Skin epidermis (tissue), 12 donors: Measurements from ENCODE around the gene HES1.
A peak's percentile ranks its signal among the peaks of the same experiment; 100 is the strongest.

Experiments used
- H3K27ac ChIP-seq, 21 experiments: fragments of 200-600 bp; sonication (generic) in 11 of 21; one replicate each; pipeline ENCODE4 v1.5.0; 2020; ENCODE audit warnings: mild to moderate bottlenecking in 3 of 21, inconsistent platforms in 2 of 21, moderate library complexity in 2 of 21
- H3K4me3 ChIP-seq, 7 experiments: fragments of 200-600 bp; sonication (generic) in 2 of 7; one replicate each; pipeline ENCODE4 v1.5.0; 2020; ENCODE audit warnings: inconsistent platforms in 2 of 7, mild to moderate bottlenecking in 2 of 7, moderate library complexity in 1 of 7

Gene HES1

DNA sequence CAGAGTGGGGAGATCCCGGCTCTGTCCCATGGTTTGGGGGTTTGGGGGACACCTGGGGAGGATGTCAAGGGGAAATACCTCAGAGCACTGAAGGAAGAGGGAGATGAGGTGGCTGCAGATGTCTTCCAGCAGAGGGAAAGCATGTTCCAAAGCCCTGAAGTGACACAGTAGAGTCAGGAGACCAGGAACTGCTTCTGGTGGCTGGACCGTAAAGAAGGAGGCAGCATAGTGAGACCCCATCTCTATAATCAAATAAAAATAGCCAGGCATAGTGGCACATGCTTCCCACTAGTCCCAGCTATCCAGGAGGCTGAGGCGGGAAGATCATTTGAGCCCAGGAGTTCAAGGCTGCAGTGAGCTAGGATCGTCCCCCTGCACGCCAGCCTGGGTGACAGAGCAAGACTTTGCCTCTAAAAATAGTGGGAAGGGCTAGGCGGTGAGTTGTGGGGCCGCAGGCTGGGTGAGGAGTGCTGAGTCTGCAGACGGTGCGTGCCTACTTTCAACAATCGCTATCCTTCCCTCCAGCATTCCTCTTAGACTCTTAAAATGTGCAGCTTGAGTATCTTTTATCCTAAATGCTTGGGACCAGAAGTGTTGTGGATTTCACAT lies 26.2 kb downstream of the HES1 start:
- H3K4me3 ChIP-seq: no peak overlapping the region
- H3K27ac ChIP-seq: peak overlapping the region in 1 of 21 experiments; percentile 19

DNA sequence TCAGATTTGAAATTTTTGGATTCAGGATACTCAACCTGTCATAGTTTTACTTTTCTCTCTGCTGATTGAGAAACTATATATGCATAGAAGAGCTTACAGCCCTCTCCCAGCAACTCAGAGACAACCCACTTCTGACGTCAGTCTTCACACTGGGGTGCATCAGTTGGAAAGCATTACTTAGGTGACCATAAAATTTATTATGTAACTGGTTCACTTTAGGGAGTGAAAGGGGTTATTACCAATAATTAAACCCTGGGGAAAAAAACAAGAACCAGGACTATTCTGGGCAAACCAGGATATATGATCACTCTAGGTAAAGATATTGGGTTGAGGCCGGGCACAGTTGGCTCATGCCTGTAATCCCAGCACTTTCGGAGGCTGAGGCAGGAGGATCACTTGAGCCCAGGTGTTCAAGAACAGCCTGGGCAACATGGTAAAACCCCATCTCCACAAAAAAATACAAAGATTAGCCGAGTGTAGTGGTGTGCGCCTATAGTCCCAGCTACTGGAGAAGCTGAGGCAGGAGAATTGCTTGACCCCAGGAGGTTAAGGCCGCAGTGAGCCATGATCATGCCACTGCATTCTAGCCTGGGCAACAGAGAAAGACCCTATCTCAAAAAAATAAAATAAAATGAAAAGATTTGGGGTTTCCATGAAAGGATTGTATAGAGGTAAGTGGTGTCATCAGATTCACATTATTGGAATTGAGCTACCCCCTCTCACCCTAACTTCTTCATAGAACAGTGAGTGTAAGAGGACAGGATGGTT lies 27.1 kb downstream of the HES1 start:
- Histone ChIP-seq H3K27ac (peak overlapping the region in 1 of 21 experiments; percentile 12), H3K4me3 (no peak overlapping the region)

DNA sequence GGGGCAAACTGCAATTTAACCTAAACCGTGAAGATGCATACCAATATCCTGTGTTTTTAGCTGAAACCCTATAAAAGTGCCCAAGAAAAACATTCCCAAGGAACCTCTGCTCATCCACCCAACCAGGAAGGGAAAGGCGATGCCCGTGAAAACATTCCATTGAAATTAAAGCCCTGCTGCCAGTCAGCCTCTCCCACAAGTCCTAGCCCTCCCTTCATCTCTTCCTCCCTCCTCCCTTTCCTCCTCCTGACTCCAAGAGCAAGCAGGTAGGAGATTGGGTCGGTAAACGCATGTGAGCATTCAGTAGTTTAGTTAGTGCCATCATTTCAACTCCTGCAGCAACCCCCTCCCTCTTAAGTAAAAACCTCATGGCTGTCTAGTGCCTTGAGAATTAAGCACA lies 27.7 kb downstream of the HES1 start:
- Histone ChIP-seq H3K27ac (no peak overlapping the region), H3K4me3 (no peak overlapping the region)

DNA sequence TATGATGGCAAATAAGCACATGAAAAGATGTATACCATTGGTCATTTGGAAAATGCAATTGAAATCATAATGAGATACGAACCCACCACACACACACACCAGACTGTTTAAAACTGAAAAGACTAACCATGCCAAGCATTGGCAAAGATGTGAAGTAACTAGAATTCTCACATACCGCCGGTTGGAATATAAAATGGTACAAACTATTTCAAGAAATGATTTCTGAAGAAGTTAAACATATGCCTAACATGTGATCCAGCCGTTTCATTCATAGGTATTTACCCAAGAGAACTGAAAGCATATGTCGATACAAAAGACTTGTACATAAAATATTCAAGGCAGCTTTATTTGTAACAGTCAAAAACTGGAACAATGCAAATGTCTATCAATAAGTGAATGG lies 28.9 kb downstream of the HES1 start:
- no peak overlapping the region for H3K27ac ChIP-seq
- no peak overlapping the region for H3K4me3 ChIP-seq

DNA sequence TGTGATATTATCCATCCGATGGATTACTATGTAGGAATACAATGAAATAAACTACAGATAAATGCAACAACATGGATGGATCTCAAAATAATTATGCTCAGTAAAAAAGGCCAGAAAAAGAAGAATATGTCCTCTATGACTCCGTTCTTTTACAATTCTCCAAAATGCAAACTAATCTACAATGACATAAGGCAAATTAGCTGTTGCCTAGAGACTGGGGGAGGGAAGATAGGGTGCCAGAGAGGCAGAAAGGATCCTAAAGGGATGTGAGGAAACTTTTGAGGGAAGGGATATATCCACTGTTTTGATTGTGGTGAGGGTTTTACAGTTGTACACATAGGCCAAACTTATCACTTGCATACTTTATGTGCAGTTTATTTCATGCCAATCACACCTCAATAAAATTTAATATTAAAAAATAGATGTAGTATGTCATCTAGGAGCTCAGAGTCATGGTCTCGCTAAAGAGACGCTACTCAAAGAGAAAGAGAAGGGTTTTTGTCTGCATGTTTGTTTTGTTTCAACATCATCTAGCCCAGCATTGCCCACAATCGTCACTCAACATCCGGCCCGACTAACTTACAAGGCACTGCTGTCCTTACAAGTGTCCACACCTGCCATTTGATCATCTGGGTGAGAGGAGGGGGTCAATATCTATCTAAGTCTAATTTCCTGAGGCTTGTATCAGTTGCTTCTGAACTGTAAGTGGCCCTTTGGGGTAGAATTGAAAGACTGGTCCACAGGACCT lies 29.5 kb downstream of the HES1 start:
- H3K4me3 ChIP-seq: no peak overlapping the region
- H3K27ac ChIP-seq: no peak overlapping the region

DNA sequence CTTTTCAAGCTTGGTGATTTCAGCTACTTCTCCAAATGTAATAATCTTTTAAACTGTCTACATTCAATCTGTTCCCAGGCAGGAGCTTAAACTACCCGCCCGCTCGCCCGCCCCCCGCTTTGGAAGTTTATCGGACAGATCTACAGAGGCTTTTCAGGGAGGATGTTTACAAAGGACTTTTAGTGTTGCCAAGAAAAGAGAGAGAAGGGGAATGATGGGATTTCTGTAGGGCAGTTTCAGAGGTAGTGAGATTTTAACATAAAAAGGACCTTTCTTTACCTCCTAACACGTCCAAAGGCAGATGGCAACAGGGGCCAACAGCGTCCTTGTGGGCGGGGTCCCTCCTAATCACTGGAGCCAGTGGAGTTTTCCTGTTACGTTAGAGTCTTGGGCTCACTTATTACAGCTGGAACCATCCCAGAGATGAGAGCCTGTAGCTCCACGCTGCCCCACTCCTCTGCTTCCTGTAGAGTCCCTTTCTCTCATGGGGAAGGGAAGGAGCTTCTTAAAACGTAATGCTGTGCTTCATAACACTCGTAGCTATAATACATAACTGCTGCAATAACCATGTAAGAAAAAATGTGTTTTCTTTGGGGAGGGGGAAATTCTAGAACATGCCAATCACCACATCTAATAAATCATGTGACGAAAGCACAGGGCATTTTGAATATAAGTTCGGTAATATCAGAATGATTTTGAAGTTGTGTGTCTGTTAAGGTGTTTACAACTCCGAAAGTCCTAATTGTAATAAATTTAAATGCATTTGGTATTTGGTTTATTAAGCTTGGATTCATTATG lies 30.9 kb downstream of the HES1 start:
- Histone ChIP-seq H3K27ac (no peak overlapping the region), H3K4me3 (no peak overlapping the region)

DNA sequence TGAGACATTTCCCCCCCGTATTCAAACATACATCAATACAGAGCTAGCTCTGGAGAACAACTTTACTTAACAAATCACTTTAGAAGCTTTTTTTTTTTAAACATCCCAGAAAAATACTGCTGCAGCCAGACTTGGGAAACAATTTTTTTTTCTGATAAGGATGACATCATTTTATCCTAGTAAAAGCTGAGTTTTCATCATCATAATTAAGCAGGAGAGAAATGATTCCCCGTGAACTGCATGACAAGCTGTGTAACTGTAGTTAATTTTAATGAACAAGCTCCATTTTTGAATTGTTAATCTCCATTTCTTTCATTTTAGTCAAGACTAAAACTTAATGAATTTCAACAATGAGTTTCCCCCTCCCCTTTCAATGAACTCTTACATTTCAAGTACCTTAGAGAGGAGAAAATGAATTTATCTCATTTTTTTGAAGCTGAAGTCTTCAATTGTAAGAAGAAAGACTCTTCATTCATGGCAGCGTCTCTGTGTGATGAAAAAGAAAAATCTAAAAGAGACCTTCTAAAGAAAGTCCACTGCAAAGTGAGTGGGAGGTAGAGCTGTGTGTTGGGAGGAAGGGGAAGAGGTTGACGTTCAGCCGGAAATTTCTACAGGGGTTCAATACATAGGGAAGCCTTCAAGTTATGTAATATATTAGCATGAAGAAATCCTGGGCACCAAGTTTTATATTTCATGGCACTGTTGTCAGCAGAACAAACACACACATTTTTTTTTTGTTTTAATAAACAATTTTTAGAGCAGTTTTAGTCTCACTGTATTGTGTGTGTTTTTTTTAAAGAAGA lies 31.7 kb downstream of the HES1 start:
- H3K27ac ChIP-seq: no peak overlapping the region

DNA sequence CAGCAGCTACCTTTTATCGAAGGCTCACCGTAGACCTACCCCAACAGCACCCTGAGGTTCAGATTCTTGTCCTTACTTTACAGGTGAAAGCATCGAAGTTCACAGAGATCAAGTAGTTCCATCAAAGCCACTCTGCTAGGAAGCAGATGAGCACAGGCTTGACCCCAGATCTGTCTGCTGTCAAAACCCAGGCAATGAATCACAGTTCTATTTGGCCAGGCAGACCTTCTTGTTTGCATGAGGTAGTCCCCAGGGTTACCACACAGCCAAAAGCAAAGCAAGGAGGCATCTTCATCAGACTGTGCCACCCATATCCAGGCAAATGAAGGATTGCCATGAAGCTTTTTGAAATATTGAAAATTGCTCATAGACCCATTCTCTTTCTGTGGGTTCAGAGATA lies 33.0 kb downstream of the HES1 start:
- H3K4me3 ChIP-seq: no peak overlapping the region
- H3K27ac ChIP-seq: no peak overlapping the region

More for the DNA sequence above, 31.7 kb downstream of the HES1 start:
- H3K4me3 ChIP-seq: no peak overlapping the region

DNA sequence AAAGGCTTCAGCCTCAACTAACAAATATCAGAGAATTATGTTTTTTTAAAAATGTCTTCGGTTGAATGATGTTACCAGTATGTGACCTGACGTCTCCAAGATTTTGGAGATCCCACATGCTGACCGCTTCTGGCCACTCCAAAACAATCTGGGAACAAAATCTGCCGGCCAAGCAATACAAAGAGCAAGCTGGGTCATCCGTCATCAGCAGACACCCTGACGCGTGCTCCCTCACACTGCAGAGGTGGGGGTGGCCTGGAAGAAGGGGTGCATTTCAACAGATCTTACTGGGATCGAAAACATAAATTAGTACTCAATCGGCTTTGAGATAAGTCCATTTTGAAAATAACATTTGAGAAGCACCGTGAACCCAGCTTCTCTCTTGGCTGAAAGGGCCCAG lies 33.6 kb downstream of the HES1 start:
- Histone ChIP-seq H3K27ac (no peak overlapping the region), H3K4me3 (no peak overlapping the region)

DNA sequence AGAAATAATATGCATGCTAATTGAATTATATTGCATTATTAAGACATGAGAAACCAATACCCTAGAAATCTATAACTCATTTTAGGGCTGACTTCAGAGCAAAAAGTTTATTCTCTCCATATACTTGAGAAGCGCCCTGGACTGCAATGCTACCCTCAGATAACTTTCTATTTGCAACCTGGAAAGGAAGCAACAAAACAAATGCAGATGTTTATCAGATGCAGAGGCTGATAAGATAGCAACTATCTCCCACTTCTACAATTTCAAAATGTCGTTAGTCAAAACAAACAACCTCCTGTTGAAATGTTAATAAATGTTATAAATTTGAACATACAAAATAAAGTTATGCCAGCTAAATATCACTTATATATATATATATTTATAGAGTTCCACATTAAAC lies 34.8 kb downstream of the HES1 start:
- H3K27ac ChIP-seq: no peak overlapping the region
- no peak overlapping the region for H3K4me3 ChIP-seq

DNA sequence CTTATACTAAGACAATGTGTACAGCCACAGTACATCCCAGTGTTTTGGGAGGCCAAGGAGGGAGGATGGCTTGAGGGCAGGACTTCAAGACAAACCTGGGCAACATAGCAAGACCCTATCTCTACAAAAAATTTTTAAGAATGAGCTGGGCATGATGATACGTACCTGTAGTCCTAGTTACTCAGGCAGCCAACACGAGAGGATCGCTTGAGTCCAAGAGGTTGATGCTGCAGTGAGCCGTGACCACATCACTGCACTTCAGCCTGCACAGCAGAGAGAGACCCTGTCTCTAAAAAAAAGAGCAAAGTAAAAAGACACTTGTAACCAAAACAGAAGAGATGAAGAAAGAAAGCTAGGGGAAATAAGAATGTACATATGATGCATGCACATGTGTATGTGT lies 38.5 kb downstream of the HES1 start:
- H3K27ac ChIP-seq: no peak overlapping the region

DNA sequence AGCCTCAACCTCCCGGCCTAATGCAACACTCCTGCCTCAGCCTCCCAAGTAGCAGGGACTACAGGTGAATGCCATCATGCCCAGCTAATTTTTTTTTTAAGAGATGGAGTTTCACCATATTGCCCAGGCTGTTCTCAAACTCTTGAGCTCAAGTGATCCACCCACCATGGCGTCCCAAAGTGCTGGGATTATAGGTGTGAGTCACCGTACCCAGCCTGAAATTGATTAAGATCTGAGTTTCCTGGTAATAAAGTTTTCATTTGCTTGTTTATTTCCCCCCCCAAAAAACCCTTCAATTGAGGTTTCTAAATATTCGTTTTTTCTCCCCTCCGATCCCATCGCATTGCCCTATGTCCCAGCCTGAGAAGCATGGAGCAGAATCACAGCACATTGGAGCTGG lies 39.0 kb downstream of the HES1 start:
- H3K27ac ChIP-seq: no peak overlapping the region
- no peak overlapping the region for H3K4me3 ChIP-seq

More for the DNA sequence above, 38.5 kb downstream of the HES1 start:
- H3K4me3 ChIP-seq: no peak overlapping the region

DNA sequence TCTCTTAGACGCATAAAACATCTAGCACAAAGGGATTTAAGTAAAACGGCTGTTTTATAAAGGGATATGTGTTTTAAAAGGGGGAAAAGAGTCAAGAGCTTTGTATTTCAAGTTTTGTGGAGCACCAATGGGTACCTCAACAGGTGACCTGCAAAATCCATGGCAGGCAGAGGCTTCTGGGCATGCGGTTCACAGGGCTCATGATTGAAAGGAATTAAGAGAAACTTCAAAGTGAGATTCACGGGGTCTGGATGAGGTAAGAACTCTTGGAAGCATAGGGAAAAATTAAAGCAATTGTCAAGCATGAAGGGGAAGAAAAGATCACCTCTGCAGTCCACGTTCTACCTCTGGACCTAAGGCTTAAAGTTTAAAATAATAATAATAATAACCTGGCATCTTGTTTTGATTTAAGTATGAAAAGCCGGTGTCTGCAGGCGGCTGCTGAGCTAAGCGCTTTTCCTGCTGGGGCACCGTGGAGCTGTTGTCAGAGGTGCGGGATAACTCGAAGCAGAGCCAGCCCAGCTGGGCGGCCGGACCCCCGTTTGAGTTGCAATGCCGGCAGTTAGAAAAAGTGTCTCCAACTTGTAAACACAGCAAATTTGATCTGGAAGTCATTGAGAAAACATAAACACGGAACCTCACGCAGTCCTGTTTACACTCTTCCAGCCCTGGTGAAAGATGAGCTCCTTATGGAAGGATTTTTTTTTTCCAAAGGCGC lies 40.5 kb downstream of the HES1 start:
- no peak overlapping the region for H3K27ac ChIP-seq

DNA sequence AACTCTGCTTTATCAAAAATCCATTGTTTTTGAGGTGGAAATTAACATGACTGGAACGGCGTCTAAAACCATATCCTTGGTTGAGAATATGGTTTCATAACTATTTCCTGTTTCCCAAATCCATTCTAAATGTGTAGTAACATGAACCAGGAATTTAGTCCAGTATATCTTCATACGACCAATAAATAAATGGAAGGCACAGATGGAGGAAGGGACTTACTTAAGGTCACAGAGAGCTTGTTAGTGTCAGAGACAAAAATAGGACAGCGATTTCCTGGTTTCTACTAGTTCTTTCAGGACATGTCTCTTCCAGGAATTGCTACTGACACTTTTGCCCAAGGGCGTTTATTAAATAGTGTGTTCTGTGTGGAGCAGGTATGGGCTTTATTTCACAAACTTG lies 41.2 kb downstream of the HES1 start:
- H3K27ac ChIP-seq: no peak overlapping the region
- no peak overlapping the region for H3K4me3 ChIP-seq

More for the DNA sequence above, 40.5 kb downstream of the HES1 start:
- H3K4me3 ChIP-seq: no peak overlapping the region

DNA sequence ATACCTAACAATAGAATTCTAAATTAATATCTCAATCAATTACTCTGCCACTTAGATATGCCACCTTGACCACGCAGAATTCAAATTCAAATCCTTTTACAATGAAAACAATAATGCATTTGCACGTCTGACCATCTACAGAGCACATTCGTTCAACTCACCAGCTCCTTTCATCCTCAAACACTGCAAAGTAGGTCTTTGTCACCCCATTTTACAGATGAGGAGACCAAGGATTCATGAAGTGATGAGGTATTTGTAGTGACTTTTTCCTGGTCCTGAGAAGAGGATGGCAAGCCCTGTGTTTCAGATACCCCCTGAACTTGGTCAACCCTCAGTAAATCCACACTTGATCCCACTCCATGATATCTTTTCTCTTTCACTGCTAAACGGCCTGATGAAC lies 42.2 kb downstream of the HES1 start:
- no peak overlapping the region for H3K27ac ChIP-seq
- no peak overlapping the region for H3K4me3 ChIP-seq

DNA sequence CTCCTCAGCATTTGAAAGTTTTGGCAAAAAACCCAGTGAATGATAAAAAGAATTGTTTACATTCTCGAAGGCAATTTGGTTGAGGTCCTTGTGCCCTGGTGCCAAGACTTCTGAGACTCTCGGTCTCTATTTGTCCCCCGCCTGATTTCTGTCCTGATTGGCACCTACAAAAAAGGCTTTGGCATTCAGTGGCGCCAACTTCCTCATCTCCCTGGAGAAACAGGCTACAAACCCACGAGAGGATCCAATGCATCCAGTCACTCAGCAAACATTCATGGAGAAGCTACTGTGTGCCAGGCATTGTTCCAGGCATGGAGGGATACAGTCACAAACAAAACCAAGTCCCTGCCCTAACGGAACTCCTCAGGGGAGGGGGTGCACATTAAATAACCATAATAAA lies 42.7 kb downstream of the HES1 start:
- no peak overlapping the region for H3K4me3 ChIP-seq
- no peak overlapping the region for H3K27ac ChIP-seq

DNA sequence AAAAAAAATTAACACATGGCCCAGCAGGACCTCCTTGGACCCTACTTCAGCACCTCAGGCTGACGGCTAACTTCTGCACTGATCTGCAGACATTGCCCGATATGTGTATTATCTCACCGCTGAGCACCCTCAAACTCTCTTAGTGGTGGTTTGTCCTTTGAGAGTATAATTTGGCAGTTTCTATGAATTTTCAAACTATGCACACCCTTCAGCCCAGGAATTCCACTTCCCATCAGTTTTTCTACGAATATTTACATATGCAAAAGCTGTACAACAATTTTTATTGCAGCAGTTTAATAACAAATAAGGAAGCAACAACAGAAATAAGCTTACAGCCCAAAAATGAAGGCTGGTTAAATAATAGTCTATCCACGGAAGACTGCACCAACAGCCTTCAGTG lies 44.6 kb downstream of the HES1 start:
- H3K27ac ChIP-seq: no peak overlapping the region
- no peak overlapping the region for H3K4me3 ChIP-seq

DNA sequence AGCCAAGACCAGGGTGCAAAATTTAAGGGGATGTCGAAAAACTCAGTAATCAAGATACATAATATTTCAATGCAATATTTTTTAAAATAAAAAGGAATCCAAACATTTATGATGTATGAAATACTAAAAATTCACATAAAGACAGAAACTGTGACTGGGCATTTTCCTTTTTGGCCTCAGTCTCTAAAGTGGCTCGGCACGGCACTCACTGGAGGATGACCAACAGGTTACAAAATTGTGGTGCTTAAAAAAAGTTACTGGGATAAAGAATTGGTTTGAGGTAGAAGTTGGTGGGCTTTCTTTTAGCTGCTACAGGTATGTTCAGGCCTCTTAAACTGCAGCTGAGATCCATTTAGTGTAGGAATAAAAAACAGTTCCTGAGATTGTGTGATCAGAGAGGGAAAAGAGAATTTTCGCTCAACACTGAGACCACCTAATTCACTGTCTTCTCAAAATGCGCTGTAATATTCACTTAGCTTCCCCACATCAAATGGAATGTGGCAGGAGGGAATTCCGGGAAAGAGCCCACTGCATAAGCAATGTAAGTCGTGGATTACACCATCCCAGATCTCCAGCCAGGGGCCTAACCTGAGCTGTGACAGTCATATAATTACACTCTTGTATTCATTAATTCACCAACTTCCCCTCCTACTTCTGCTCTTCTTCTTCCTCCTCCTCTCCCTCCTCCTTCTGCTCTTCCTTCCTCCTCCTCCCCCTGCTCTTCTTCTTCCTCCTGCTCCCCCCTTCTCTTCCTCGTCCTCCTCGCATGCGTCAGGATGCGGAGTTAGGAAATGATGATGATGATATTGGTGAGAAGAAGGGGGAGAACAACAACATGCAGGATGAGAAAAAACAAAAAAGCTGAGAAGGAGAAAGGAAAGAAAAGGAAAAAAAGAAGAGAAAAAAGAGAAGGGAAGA lies 45.9 kb downstream of the HES1 start:
- Histone ChIP-seq H3K4me3 (no peak overlapping the region), H3K27ac (no peak overlapping the region)
